HL-60 (cell line): ENCODE measurements around the gene WWP2.

ENCODE experiments used
- CTCF ChIP-seq: IDR thresholded peaks from one replicate; pipeline ENCODE4 v1.5.1; 2011; ENCODE audit warnings: low read length, control low read depth, inconsistent platforms; ENCODE audit not compliant: insufficient read depth
- REST ChIP-seq: IDR thresholded peaks from 2 replicates; pipeline ENCODE4 v1.6.1; 2012; ENCODE audit warnings: low read depth; ENCODE audit not compliant: insufficient replicate concordance

GRCh38 chr16:69762814-69763598 is 874 bp downstream of the WWP2 start:
- TF ChIP-seq REST (peak; percentile 66), CTCF (no peak)
